NCI-H82 treated with DMSO at 0.1 percent for 48 hours (cell line): ENCODE data around the gene EIF3I.

ENCODE experiments used
- DNase-seq: peaks from one replicate; lab custom pipeline; 2025; ENCODE audit not compliant: unreplicated experiment; lab: John Stamatoyannopoulos, UW

The EIF3I gene

DNA sequence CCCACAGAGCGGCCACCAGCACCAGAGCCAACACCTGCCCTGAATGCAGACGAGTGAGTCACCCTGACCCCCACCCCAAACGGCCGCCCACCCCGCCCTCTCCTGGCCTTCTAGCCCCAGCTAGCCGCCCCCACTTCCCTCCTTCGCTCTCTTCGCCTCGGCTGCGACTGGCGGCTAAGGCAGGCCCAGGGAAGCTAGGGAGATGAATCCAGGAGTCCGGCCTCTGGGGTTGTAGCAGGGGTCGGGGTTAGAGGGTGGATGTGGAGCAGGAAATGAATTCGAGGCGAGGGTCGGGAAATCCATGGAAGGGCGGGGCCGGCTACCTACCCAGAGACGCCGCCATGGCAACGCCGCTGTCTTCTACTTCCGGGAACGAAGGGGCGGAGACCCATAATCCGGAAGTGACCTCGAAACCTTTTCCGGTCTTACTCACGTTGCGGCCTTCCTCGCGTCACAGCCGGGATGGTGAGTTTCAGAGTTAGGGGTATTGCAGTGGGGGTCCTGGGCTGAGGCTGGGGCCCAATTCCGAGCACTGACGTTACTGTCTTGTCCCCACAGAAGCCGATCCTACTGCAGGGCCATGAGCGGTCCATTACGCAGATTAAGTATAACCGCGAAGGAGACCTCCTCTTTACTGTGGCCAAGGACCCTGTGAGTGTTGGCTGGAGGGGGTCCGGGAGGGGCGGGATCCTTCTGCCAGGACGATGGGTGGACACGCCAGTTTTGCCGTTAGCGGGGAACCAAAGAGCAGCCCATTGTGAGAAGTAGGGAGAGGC, at the start of gene EIF3I, which contains the start of gene TMEM234:
EIF3I (plus strand) TSS at position 428 of the 776 bp plus-strand sequence; CDS start at position 463, 35 bp downstream.
TMEM234 (minus strand) TSS at position 374 of the 776 bp plus-strand sequence; CDS start at position 343, 31 bp downstream.
- peak; percentile 69 for DNase-seq

GRCh38 chr1:32172621-32173245, 49.5 kb upstream of the EIF3I start:
- DNase-seq, result no peak

- DNase-seq, result no peak
These were observed 43.6 kb upstream of the EIF3I start for GRCh38 chr1:32178380-32179192.

DNA sequence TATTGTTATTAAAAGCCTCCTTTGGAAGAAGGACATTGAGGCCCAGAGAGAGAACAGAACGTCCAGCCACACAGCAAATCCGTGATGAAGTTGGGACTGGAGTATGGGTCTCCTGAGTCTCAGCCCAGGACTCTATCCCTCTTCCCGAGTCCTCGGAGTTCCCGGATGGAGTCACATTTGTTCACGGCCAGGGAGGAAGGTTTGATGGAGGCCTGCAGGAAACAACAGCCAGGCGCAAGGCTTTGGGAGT, 43.1 kb upstream of the EIF3I start:
- DNase-seq, result no peak

- peak; percentile 78 for DNase-seq
These were observed 42.6 kb upstream of the EIF3I start, which contains the start of gene TXLNA for GRCh38 chr1:32179443-32180185. TXLNA (plus strand) TSS chr1:32179675; CDS start chr1:32180346, 671 bp downstream.

DNA sequence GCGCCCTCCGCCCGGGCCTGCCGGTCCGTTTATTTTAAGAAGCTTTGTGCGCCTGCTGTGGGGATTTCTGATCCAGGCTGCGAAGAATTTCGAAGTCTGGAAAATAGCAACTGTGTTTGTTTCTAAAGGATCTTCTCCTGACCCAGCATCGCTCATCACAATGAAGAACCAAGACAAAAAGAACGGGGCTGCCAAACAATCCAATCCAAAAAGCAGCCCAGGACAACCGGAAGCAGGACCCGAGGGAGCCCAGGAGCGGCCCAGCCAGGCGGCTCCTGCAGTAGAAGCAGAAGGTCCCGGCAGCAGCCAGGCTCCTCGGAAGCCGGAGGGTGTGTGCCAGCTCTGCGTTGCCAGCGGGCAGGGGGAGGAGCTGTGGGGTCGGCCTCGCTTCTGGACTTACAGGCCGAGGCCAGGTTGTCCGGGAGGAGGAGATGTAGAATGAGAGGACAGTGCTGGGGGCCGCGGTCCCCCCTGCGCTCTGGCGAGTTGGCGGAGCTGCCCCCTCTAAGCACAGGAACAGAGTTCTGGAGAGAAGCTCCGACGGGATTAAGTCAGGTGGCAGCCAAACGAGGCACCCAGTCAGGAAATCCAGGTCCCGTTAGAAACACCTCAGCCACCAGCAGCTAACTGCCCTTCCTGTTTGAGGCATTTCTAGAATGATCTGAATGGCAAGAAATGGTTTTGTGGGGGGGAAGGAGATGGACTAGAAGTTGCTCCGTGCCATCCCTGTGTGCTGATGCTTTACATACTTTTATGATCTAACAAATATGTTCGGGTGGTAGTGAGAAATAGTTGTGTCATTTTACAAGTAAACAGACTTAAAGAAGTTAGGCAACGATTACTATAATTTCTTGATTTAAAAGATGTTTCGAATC, 41.8 kb upstream of the EIF3I start:
- DNase-seq, result no peak

GRCh38 chr1:32181065-32181464, 41.1 kb upstream of the EIF3I start:
- no peak for DNase-seq

- DNase-seq, result no peak
These were observed 40.6 kb upstream of the EIF3I start for GRCh38 chr1:32181563-32181962.

- DNase-seq, result no peak
These were observed 40.1 kb upstream of the EIF3I start for GRCh38 chr1:32182060-32182459.

GRCh38 chr1:32184650-32185049, 37.6 kb upstream of the EIF3I start:
- no peak for DNase-seq

DNA sequence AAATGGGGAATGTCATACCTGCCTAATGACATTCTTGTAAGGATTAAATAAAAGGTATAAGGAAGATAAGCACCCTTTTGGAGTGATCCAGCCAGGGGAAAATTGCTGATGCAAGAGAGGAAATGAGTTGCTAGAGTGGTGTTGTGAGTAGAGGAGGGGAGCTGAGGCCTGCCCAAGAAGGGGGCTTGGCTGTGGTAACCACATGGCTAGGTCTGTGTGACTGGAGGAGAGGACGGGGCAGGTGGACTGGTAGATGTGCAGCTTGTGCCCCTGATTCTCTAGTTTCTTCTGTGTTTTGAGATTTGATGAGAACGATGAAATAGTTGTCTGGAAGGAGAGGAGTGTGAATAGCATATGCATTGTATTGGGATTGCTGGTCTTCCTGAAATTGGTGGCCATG, 36.1 kb upstream of the EIF3I start:
- no peak for DNase-seq

DNA sequence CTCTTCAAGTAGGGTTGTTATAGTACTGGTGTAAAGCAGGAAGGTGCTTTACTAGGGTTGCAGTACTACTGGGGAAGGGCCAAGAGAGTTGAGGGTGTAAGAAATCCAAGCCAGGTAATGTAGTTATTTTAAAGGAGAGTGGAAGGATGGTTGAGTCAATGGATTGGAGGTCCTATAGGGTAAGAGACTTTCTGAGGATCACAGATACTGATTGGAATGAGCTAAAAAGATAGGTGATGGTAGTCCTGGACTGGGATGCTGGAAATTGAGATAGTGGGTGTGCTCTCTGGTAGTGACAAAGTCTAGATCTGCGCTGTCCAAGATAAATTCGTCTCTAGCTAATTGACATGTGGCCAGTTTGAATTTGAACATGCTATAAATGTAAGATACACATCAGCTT, 35.7 kb upstream of the EIF3I start:
- no peak for DNase-seq

DNA sequence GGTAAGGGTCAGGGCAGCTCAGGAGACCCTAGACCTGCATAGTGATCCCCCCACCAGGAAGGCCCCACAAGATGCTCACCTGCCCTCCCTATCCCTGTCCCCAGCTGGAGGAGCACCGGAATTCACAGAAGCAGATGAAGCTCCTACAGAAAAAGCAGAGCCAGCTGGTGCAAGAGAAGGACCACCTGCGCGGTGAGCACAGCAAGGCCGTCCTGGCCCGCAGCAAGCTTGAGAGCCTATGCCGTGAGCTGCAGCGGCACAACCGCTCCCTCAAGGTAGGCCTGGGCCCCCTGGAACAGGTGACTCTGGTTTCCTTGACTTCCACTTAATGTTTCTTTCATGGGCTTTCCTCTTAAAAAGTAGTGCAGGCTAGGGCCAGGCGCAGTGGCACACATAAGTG, 34.4 kb upstream of the EIF3I start:
- DNase-seq, result no peak

- no peak for DNase-seq
These were observed 29.8 kb upstream of the EIF3I start for GRCh38 chr1:32192220-32192948.

- no peak for DNase-seq
These were observed 27.2 kb upstream of the EIF3I start for GRCh38 chr1:32194984-32195383.

DNA sequence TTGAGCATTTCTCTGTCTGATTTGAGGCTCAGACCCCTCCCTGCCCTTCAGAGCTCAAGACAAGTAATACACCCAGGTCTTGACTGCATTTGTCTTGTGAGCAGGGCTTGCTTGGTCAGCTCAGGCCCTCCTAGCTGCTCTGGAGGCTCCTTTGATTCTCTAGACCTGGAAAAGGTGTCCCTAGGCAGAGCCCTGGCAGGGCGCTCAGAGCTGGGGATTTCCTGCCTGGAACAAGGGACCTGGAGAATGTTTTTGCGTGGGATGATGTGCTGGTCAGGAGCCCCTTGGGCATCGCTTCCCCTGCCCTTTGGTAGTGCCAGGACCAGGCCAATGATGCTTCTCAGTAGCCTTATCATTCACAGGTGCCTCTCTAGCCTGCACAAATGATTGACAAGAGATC, 26.7 kb upstream of the EIF3I start:
- no peak for DNase-seq

DNA sequence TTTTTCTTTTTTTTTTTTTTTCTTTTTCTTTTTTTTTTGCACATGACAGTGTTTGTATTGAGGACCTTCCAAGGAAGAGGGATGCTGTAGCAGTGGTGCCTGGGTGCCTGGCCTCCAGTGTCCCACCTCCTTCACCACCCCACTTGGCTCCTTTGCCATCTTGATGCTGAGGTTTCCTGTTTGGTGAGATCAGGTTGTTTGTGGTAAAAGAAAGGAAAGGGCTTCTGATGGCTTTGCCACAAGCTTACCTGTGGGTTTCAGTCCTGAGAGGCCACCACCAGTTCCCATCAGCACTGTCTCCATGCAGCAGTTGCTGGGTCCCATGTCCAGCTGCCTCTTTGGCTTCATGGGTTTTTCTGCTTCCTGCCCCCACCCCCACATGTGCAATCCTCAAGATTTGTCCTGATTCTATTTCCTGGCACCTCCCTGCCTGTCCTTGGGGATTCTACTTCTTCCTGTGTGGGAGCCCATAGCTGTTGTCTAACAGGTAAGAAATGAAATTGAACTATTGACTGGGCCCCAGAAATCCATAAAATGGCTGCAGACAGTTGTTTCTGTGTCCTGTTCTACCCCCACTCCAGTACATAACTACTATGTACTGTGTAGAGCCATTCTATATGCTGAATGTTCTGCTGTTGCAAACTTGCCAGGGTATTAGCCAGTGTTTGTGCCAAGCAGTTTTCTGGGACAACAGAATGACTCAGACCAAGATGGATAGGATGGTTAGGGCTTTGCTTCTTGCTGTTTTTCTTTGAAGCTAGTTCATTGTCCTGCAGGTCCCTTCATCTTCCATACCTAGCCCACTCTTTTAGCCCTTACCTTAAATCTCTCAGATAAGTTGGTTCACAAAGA, 26.0 kb upstream of the EIF3I start:
- no peak for DNase-seq

DNA sequence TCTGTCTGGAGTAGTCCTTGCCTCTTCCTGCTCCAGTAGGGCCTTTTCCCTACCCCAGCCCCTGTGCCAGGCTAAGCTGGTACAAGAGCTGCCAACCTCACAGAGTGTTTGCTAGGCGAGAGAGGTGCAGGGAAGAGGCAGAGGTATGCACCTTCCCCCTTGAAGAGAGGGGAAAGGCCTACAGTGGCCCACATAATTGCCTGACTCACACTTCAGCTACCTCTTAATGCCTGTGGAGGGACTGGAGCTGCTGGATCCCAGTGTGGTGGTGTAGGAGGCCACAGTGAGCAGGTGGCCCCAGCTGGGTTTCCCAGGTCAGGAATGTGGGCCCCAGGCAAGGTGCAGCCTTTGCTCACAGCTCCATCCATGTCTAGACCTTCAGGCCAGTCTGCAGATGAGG, 25.1 kb upstream of the EIF3I start:
- DNase-seq, result no peak

GRCh38 chr1:32197837-32198236, 24.4 kb upstream of the EIF3I start:
- no peak for DNase-seq
